ENCODE data around the gene VMP1. TPM values are rescaled to one million over a fixed set of nuclear protein-coding genes. Genes with fewer than 3 reads are reported as not detected.
"Not testable (repeated sequence)": the region's sequence is repeated elsewhere in the genome, so short reads cannot be mapped to it uniquely, and the experiment has no call there.

VMP1 gene
- total RNA-seq, 1 donor from 2014 or later = 417 TPM

GRCh38 chr17:59798111-59798510 lies 90.7 kb downstream of the VMP1 start:
- H3K36me3 Mint-ChIP-seq (ENCODE audit: low read depth) = peaks cover 22% of the 10 kb centered on the region
- H3K4me3 Mint-ChIP-seq = no peak overlapping the region
- intact Hi-C loops (cut with micrococcal nuclease) = no loop called here
- H3K27me3 Mint-ChIP-seq = no peaks in the 10 kb centered on the region
- no peaks in the 10 kb centered on the region for H3K9me3 Mint-ChIP-seq
- peak overlapping the region; percentile 44 for H3K27ac Mint-ChIP-seq
- DNase-seq = peak; percentile 41
- peaks cover 22% of the 10 kb centered on the region for H3K4me1 Mint-ChIP-seq

GRCh38 chr17:59800530-59800942 lies 93.1 kb downstream of the VMP1 start:
- Mint-ChIP-seq H3K4me1 (peaks cover 27% of the 10 kb centered on the region), H3K4me3 (no peak overlapping the region), H3K27ac (no peak overlapping the region), H3K27me3 (no peaks in the 10 kb centered on the region), H3K36me3 (ENCODE audit: low read depth) (peaks cover 18% of the 10 kb centered on the region), H3K9me3 (no peaks in the 10 kb centered on the region)
- intact Hi-C loops (cut with micrococcal nuclease) = no loop called here
- peak; percentile 61 for DNase-seq

GRCh38 chr17:59802160-59802559 lies 94.7 kb downstream of the VMP1 start:
- Mint-ChIP-seq H3K9me3 (no peaks in the 10 kb centered on the region), H3K4me3 (no peak overlapping the region), H3K36me3 (ENCODE audit: low read depth) (peaks cover 14% of the 10 kb centered on the region), H3K27me3 (no peaks in the 10 kb centered on the region), H3K4me1 (peaks cover 21% of the 10 kb centered on the region), H3K27ac (no peak overlapping the region)
- DNase-seq = no peak
- intact Hi-C loops (cut with micrococcal nuclease) = no loop called here

GRCh38 chr17:59804901-59805465 lies 97.5 kb downstream of the VMP1 start:
- H3K4me1 Mint-ChIP-seq = peaks cover 17% of the 10 kb centered on the region
- H3K4me3 Mint-ChIP-seq = no peak overlapping the region
- no peaks in the 10 kb centered on the region for H3K27me3 Mint-ChIP-seq
- no peaks in the 10 kb centered on the region for H3K9me3 Mint-ChIP-seq
- H3K36me3 Mint-ChIP-seq (ENCODE audit: low read depth) = peaks cover 19% of the 10 kb centered on the region
- intact Hi-C loops (cut with micrococcal nuclease) = no loop called here
- H3K27ac Mint-ChIP-seq = no peak overlapping the region
- DNase-seq = peak; percentile 27

- DNase-seq = peak; percentile 39
- H3K4me3 Mint-ChIP-seq; H3K9me3 Mint-ChIP-seq; H3K27me3 Mint-ChIP-seq; intact Hi-C loops (cut with micrococcal nuclease); H3K27ac Mint-ChIP-seq: not testable (repeated sequence)
- Mint-ChIP-seq H3K36me3 (ENCODE audit: low read depth) (peaks cover 22% of the 10 kb centered on the region), H3K4me1 (peaks cover 19% of the 10 kb centered on the region)
These were observed 98.9 kb downstream of the VMP1 start for GRCh38 chr17:59806322-59806721.

- H3K4me3 Mint-ChIP-seq = no peak overlapping the region
- peaks cover 31% of the 10 kb centered on the region for H3K36me3 Mint-ChIP-seq (ENCODE audit: low read depth)
- DNase-seq = peak; percentile 45
- peak overlapping the region; percentile 25 for H3K27ac Mint-ChIP-seq
- intact Hi-C loops (cut with micrococcal nuclease) = no loop called here
- no peaks in the 10 kb centered on the region for H3K9me3 Mint-ChIP-seq
- no peaks in the 10 kb centered on the region for H3K27me3 Mint-ChIP-seq
- peaks cover 28% of the 10 kb centered on the region for H3K4me1 Mint-ChIP-seq
These were observed 100.5 kb downstream of the VMP1 start for GRCh38 chr17:59807892-59808509.

GRCh38 chr17:59810894-59811153 lies 103.4 kb downstream of the VMP1 start:
- intact Hi-C loops (cut with micrococcal nuclease) = no loop called here
- H3K4me3 Mint-ChIP-seq = no peak overlapping the region
- H3K4me1 Mint-ChIP-seq = peaks cover 31% of the 10 kb centered on the region
- no peak overlapping the region for H3K27ac Mint-ChIP-seq
- H3K9me3 Mint-ChIP-seq = no peaks in the 10 kb centered on the region
- H3K36me3 Mint-ChIP-seq (ENCODE audit: low read depth) = peaks cover 43% of the 10 kb centered on the region
- DNase-seq = no peak
- H3K27me3 Mint-ChIP-seq = no peaks in the 10 kb centered on the region

GRCh38 chr17:59811209-59811608 lies 103.8 kb downstream of the VMP1 start:
- no peaks in the 10 kb centered on the region for H3K27me3 Mint-ChIP-seq

GRCh38 chr17:59812139-59812538 lies 104.7 kb downstream of the VMP1 start:
- Mint-ChIP-seq H3K4me3 (peak overlapping the region; percentile 54), H3K36me3 (ENCODE audit: low read depth) (peaks cover 50% of the 10 kb centered on the region), H3K9me3 (no peaks in the 10 kb centered on the region), H3K4me1 (peaks cover 33% of the 10 kb centered on the region), H3K27ac (peak overlapping the region; percentile 77), H3K27me3 (no peaks in the 10 kb centered on the region)
- intact Hi-C loops (cut with micrococcal nuclease) = no loop called here
- peak; percentile 53 for DNase-seq

More at GRCh38 chr17:59811209-59811608, 103.8 kb downstream of the VMP1 start:
- no peak overlapping the region for H3K27ac Mint-ChIP-seq
- H3K4me1 Mint-ChIP-seq = peaks cover 33% of the 10 kb centered on the region
- DNase-seq = peak; percentile 50
- intact Hi-C loops (cut with micrococcal nuclease) = no loop called here
- peaks cover 46% of the 10 kb centered on the region for H3K36me3 Mint-ChIP-seq (ENCODE audit: low read depth)
- H3K9me3 Mint-ChIP-seq = no peaks in the 10 kb centered on the region
- no peak overlapping the region for H3K4me3 Mint-ChIP-seq

- H3K4me3 Mint-ChIP-seq = no peak overlapping the region
- H3K27me3 Mint-ChIP-seq = no peaks in the 10 kb centered on the region
- H3K36me3 Mint-ChIP-seq (ENCODE audit: low read depth) = peaks cover 43% of the 10 kb centered on the region
- no peaks in the 10 kb centered on the region for H3K9me3 Mint-ChIP-seq
- DNase-seq = no peak
- intact Hi-C loops (cut with micrococcal nuclease) = no loop called here
- peaks cover 23% of the 10 kb centered on the region for H3K4me1 Mint-ChIP-seq
- no peak overlapping the region for H3K27ac Mint-ChIP-seq
These were observed 106.8 kb downstream of the VMP1 start for GRCh38 chr17:59814276-59814675.

GRCh38 chr17:59814685-59815084 lies 107.2 kb downstream of the VMP1 start:
- Mint-ChIP-seq H3K4me3 (no peak overlapping the region), H3K27ac (no peak overlapping the region)
- intact Hi-C loops (cut with micrococcal nuclease) = no loop called here

GRCh38 chr17:59815965-59816364 lies 108.5 kb downstream of the VMP1 start:
- Mint-ChIP-seq H3K27ac (no peak overlapping the region), H3K4me3 (no peak overlapping the region), H3K4me1 (peaks cover 31% of the 10 kb centered on the region), H3K9me3 (no peaks in the 10 kb centered on the region), H3K27me3 (no peaks in the 10 kb centered on the region), H3K36me3 (ENCODE audit: low read depth) (peaks cover 49% of the 10 kb centered on the region)
- intact Hi-C loops (cut with micrococcal nuclease) = no loop called here
- peak; percentile 12 for DNase-seq

More at GRCh38 chr17:59814685-59815084, 107.2 kb downstream of the VMP1 start:
- DNase-seq = peak; percentile 21
- Mint-ChIP-seq H3K27me3 (no peaks in the 10 kb centered on the region), H3K36me3 (ENCODE audit: low read depth) (peaks cover 42% of the 10 kb centered on the region), H3K9me3 (no peaks in the 10 kb centered on the region), H3K4me1 (peaks cover 23% of the 10 kb centered on the region)

GRCh38 chr17:59825533-59826322 lies 118.3 kb downstream of the VMP1 start:
- Mint-ChIP-seq H3K27me3 (no peaks in the 10 kb centered on the region), H3K36me3 (ENCODE audit: low read depth) (peaks cover 46% of the 10 kb centered on the region), H3K27ac (peak overlapping the region; percentile 97), H3K4me3 (peak overlapping the region; percentile 86), H3K9me3 (no peaks in the 10 kb centered on the region), H3K4me1 (peaks cover 51% of the 10 kb centered on the region)
- intact Hi-C loops (cut with micrococcal nuclease) = loop anchor here (1.0 to 5.0 kb wide), 5 partner anchors 39 to 1488 kb away; partner anchors contain the start of gene USP32
- peak; percentile 81 for DNase-seq

All from activated CD4-positive, alpha-beta T cell treated with anti-CD3 and anti-CD28 coated beads, Interleukin-2, amount 10 ng/mL, durations not matched to agents 24 days and 14 days (primary cell).